Measurements from ENCODE around the gene TK2. TPM values are rescaled to one million over a fixed set of nuclear protein-coding genes. Genes with fewer than 3 reads are reported as not detected.
"Not testable (repeated sequence)": the region's sequence is repeated elsewhere in the genome, so short reads cannot be mapped to it uniquely, and the experiment has no call there.

The TK2 gene
- polyA plus RNA-seq, 3 donors: 29.8 to 38.9 (median 32.4) TPM

- TF ChIP-seq, protein P1, sequence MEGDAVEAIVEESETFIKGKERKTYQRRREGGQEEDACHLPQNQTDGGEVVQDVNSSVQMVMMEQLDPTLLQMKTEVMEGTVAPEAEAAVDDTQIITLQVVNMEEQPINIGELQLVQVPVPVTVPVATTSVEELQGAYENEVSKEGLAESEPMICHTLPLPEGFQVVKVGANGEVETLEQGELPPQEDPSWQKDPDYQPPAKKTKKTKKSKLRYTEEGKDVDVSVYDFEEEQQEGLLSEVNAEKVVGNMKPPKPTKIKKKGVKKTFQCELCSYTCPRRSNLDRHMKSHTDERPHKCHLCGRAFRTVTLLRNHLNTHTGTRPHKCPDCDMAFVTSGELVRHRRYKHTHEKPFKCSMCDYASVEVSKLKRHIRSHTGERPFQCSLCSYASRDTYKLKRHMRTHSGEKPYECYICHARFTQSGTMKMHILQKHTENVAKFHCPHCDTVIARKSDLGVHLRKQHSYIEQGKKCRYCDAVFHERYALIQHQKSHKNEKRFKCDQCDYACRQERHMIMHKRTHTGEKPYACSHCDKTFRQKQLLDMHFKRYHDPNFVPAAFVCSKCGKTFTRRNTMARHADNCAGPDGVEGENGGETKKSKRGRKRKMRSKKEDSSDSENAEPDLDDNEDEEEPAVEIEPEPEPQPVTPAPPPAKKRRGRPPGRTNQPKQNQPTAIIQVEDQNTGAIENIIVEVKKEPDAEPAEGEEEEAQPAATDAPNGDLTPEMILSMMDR (IDR thresholded peaks at IDR 0.05): no peak
- no peaks in the 10 kb centered on the region for H4K20me1 ChIP-seq (ENCODE audit: insufficient read depth, low read length)
- Mint-ChIP-seq H3K4me3 (no peak overlapping the region), H3K27ac (peak overlapping the region in 4 of 7 donors; percentile 4 to 75 (median 50)), H3K9me3 (peaks cover 0 to 3% (median 0%) of the 10 kb centered on the region in 7 donors), H3K36me3 (peaks cover 14 to 23% of the 10 kb centered on the region in 2 donors), H3K27me3 (ENCODE audit: low read depth in 3 of 3) (no peaks in the 10 kb centered on the region), H3K4me1 (peaks cover 36% of the 10 kb centered on the region)
- H3K4me1 ChIP-seq (ENCODE audit: control insufficient read depth in 1 of 2, insufficient read depth in 2 of 2, low read length in 2 of 2): peaks cover 24 to 27% of the 10 kb centered on the region in 2 donors
- H3K9ac ChIP-seq (ENCODE audit: insufficient read depth, low read length, poor library complexity, severe bottlenecking): no peak overlapping the region
- H3K79me2 ChIP-seq (ENCODE audit: insufficient read depth, low read length): no peaks in the 10 kb centered on the region
- H3K27ac ChIP-seq (ENCODE audit: low read depth in 1 of 2, low read length in 2 of 2): peak overlapping the region in 1 of 2 donors; percentile 8
- H3K4me2 ChIP-seq (replicated peaks; ENCODE audit: extremely low read depth, low read length, poor library complexity, severe bottlenecking): no peak overlapping the region
- H3K9me3 ChIP-seq (replicated peaks in 1 of 2; ENCODE audit: control insufficient read depth in 1 of 2, insufficient read depth in 1 of 2, low read length in 2 of 2): no peaks in the 10 kb centered on the region
- 66% methylated on average over 7 of the region's 12 CpGs for WGBS (ENCODE audit: insufficient coverage)
- H2AFZ ChIP-seq (ENCODE audit: insufficient read depth, low read depth, low read length, poor library complexity, severe bottlenecking): no peak overlapping the region
- no peak overlapping the region for H3K4me3 ChIP-seq (replicated peaks in 1 of 3; ENCODE audit: low read depth in 2 of 3, low read length in 3 of 3)
- H3K27me3 ChIP-seq (ENCODE audit: control insufficient read depth in 2 of 2, insufficient read depth in 2 of 2, low read length in 2 of 2): no peaks in the 10 kb centered on the region
- peaks cover 0 to 6% of the 10 kb centered on the region in 2 donors for H3K36me3 ChIP-seq (replicated peaks in 1 of 2; ENCODE audit: control insufficient read depth in 1 of 2, insufficient read depth in 2 of 2, low read length in 2 of 2)
- intact Hi-C loops (cut with micrococcal nuclease): no loop called here
- DNase-seq: peak in 2 of 3 donors; percentile 41 to 55
Measured at GRCh38 chr16:66502020-66502913, 47.7 kb downstream of the TK2 start.

GRCh38 chr16:66501563-66501962 lies 48.4 kb downstream of the TK2 start:
- H3K27me3 ChIP-seq (ENCODE audit: control insufficient read depth in 2 of 2, insufficient read depth in 2 of 2, low read length in 2 of 2); intact Hi-C loops (cut with micrococcal nuclease); DNase-seq; H3K4me3 ChIP-seq (replicated peaks in 1 of 3; ENCODE audit: low read depth in 2 of 3, low read length in 3 of 3); H3K79me2 ChIP-seq (ENCODE audit: insufficient read depth, low read length); H3K4me2 ChIP-seq (replicated peaks; ENCODE audit: extremely low read depth, low read length, poor library complexity, severe bottlenecking); H3K4me3 Mint-ChIP-seq; H2AFZ ChIP-seq (ENCODE audit: insufficient read depth, low read depth, low read length, poor library complexity, severe bottlenecking); H3K36me3 ChIP-seq (replicated peaks in 1 of 2; ENCODE audit: control insufficient read depth in 1 of 2, insufficient read depth in 2 of 2, low read length in 2 of 2); H3K9ac ChIP-seq (ENCODE audit: insufficient read depth, low read length, poor library complexity, severe bottlenecking); H3K27ac ChIP-seq (ENCODE audit: low read depth in 1 of 2, low read length in 2 of 2); H4K20me1 ChIP-seq (ENCODE audit: insufficient read depth, low read length); H3K9me3 ChIP-seq (replicated peaks in 1 of 2; ENCODE audit: control insufficient read depth in 1 of 2, insufficient read depth in 1 of 2, low read length in 2 of 2); H3K9me3 Mint-ChIP-seq; H3K27me3 Mint-ChIP-seq (ENCODE audit: low read depth in 3 of 3): not testable (repeated sequence)
- H3K4me1 ChIP-seq (ENCODE audit: control insufficient read depth in 1 of 2, insufficient read depth in 2 of 2, low read length in 2 of 2): peaks cover 24 to 27% of the 10 kb centered on the region in 2 donors
- Mint-ChIP-seq H3K4me1 (peaks cover 36% of the 10 kb centered on the region), H3K36me3 (peaks cover 14 to 24% of the 10 kb centered on the region in 2 donors), H3K27ac (peak overlapping the region in 1 of 7 donors; percentile 40)
- WGBS (ENCODE audit: insufficient coverage): no CpG with 5 or more reads among the region's 4 CpGs

GRCh38 chr16:66497921-66498320 lies 52.0 kb downstream of the TK2 start:
- H3K27ac Mint-ChIP-seq; H3K9me3 ChIP-seq (replicated peaks in 1 of 2; ENCODE audit: control insufficient read depth in 1 of 2, insufficient read depth in 1 of 2, low read length in 2 of 2); H3K4me3 ChIP-seq (replicated peaks in 1 of 3; ENCODE audit: low read depth in 2 of 3, low read length in 3 of 3); H3K79me2 ChIP-seq (ENCODE audit: insufficient read depth, low read length); DNase-seq; H3K4me3 Mint-ChIP-seq; H3K27me3 ChIP-seq (ENCODE audit: control insufficient read depth in 2 of 2, insufficient read depth in 2 of 2, low read length in 2 of 2); H3K36me3 ChIP-seq (replicated peaks in 1 of 2; ENCODE audit: control insufficient read depth in 1 of 2, insufficient read depth in 2 of 2, low read length in 2 of 2); intact Hi-C loops (cut with micrococcal nuclease); H3K9ac ChIP-seq (ENCODE audit: insufficient read depth, low read length, poor library complexity, severe bottlenecking); H3K27me3 Mint-ChIP-seq (ENCODE audit: low read depth in 3 of 3); H4K20me1 ChIP-seq (ENCODE audit: insufficient read depth, low read length); H3K9me3 Mint-ChIP-seq; H2AFZ ChIP-seq (ENCODE audit: insufficient read depth, low read depth, low read length, poor library complexity, severe bottlenecking); H3K27ac ChIP-seq (ENCODE audit: low read depth in 1 of 2, low read length in 2 of 2); H3K4me2 ChIP-seq (replicated peaks; ENCODE audit: extremely low read depth, low read length, poor library complexity, severe bottlenecking): not testable (repeated sequence)
- Mint-ChIP-seq H3K36me3 (peaks cover 26 to 32% of the 10 kb centered on the region in 2 donors), H3K4me1 (peaks cover 22% of the 10 kb centered on the region)
- 100% methylated on average over 1 of the region's 2 CpGs for WGBS (ENCODE audit: insufficient coverage)
- peaks cover 11 to 14% of the 10 kb centered on the region in 2 donors for H3K4me1 ChIP-seq (ENCODE audit: control insufficient read depth in 1 of 2, insufficient read depth in 2 of 2, low read length in 2 of 2)

DNA sequence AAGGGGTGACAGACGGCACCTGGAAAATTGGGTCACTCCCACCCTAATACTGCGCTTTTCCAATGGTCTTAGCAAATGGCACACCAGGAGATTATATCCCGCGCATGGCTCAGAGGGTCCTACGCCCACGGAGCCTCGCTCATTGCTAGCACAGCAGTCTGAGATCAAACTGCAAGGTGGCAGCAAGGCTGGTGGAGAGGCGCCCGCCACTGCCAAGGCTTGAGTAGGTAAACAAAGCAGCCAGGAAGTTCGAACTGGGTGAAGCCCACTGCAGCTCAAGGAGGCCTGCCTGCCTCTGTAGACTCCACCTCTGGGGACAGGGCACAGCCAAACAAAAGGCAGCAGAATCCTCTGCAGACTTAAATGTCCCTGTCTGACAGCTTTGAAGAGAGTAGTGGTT lies 53.7 kb downstream of the TK2 start:
- intact Hi-C loops (cut with micrococcal nuclease); H3K4me1 ChIP-seq (ENCODE audit: control insufficient read depth in 1 of 2, insufficient read depth in 2 of 2, low read length in 2 of 2); H3K9ac ChIP-seq (ENCODE audit: insufficient read depth, low read length, poor library complexity, severe bottlenecking); H2AFZ ChIP-seq (ENCODE audit: insufficient read depth, low read depth, low read length, poor library complexity, severe bottlenecking); H3K36me3 ChIP-seq (replicated peaks in 1 of 2; ENCODE audit: control insufficient read depth in 1 of 2, insufficient read depth in 2 of 2, low read length in 2 of 2); H3K27ac Mint-ChIP-seq; H3K79me2 ChIP-seq (ENCODE audit: insufficient read depth, low read length); H3K4me3 ChIP-seq (replicated peaks in 1 of 3; ENCODE audit: low read depth in 2 of 3, low read length in 3 of 3); H3K27me3 ChIP-seq (ENCODE audit: control insufficient read depth in 2 of 2, insufficient read depth in 2 of 2, low read length in 2 of 2); H4K20me1 ChIP-seq (ENCODE audit: insufficient read depth, low read length); H3K9me3 Mint-ChIP-seq; H3K9me3 ChIP-seq (replicated peaks in 1 of 2; ENCODE audit: control insufficient read depth in 1 of 2, insufficient read depth in 1 of 2, low read length in 2 of 2); H3K4me3 Mint-ChIP-seq; H3K4me2 ChIP-seq (replicated peaks; ENCODE audit: extremely low read depth, low read length, poor library complexity, severe bottlenecking); H3K27ac ChIP-seq (ENCODE audit: low read depth in 1 of 2, low read length in 2 of 2); DNase-seq: not testable (repeated sequence)
- H3K36me3 Mint-ChIP-seq: peaks cover 29 to 33% of the 10 kb centered on the region in 2 donors
- H3K27me3 Mint-ChIP-seq (ENCODE audit: low read depth in 3 of 3): peaks cover 0 to 15% (median 6%) of the 10 kb centered on the region in 3 donors
- WGBS (ENCODE audit: insufficient coverage): 100% methylated on average over 3 of the region's 10 CpGs
- peaks cover 18% of the 10 kb centered on the region for H3K4me1 Mint-ChIP-seq

Data from CD14-positive monocyte (primary cell).